ENCODE measurements around the gene ST6GALNAC3.

- TF ChIP-seq CTCF (IDR thresholded peaks at IDR 0.05; ENCODE audit: low read depth, low read length) (no peak), EZH2phosphoT487 (IDR thresholded peaks at IDR 0.05; ENCODE audit: low read depth) (no peak)
Observed at GRCh38 chr1:76156987-76157386, 82.4 kb downstream of the ST6GALNAC3 start.
